H1 (cell line): Measurements from ENCODE around the gene PCDH9. TPM values are rescaled to one million over a fixed set of nuclear protein-coding genes. Genes with fewer than 3 reads are reported as not detected.

Experiments used
- CTCF ChIA-PET: fragments of 300-600 bp; sonication (Branson Sonifier 250); formaldehyde crosslinking; loops from one replicate; lab custom pipeline; 2021; ENCODE audit not compliant: partially characterized antibody; lab: Charles Lee
- POLR2A ChIA-PET: fragments of 300-600 bp; sonication (Branson Sonifier 250); formaldehyde crosslinking; loops from one replicate; lab custom pipeline; 2021; ENCODE audit warnings: inconsistent platforms; ENCODE audit not compliant: partially characterized antibody; lab: Charles Lee
- DNase-seq, 2 experiments: peaks; one replicate each; pipeline versions ENCODE4 v3.0.0 to v3.0.0-alpha.2; 2010 to 2022; ENCODE audit warnings: low spot score in 2 of 2, low read depth in 1 of 2, mixed read lengths in 1 of 2
- FAIRE-seq: peaks from 2 replicates; lab custom pipeline; 2011; peaks lifted over from hg19 to GRCh38; lab: Jason Lieb, UNC
- H2AFZ ChIP-seq: 2 replicates; pipeline ENCODE4 v1.8.1; 2012; ENCODE audit warnings: low read length, inconsistent platforms
- H2AK5ac ChIP-seq: 2 replicates; pipeline ENCODE4 v1.6.1; 2013; ENCODE audit warnings: low read depth, low read length
- H2BK120ac ChIP-seq: replicated peaks from 2 replicates; pipeline ENCODE3; 2013; ENCODE audit warnings: low read depth, low read length, inconsistent platforms
- H2BK12ac ChIP-seq: 2 replicates; pipeline ENCODE4 v1.6.1; 2013; ENCODE audit warnings: low read depth, low read length
- H2BK15ac ChIP-seq: 2 replicates; pipeline ENCODE4 v1.6.1; 2013; ENCODE audit warnings: low read length
- H2BK20ac ChIP-seq: 2 replicates; pipeline ENCODE4 v1.6.1; 2013; ENCODE audit warnings: low read length
- H2BK5ac ChIP-seq: 2 replicates; pipeline ENCODE4 v1.6.1; 2013; ENCODE audit warnings: low read depth, low read length
- H3K14ac ChIP-seq: 2 replicates; pipeline ENCODE4 v1.6.1; 2013; ENCODE audit warnings: inconsistent platforms; ENCODE audit not compliant: insufficient read length
- H3K18ac ChIP-seq: 2 replicates; pipeline ENCODE4 v1.6.1; 2013; ENCODE audit warnings: low read length; ENCODE audit errors: extremely low read depth
- H3K23ac ChIP-seq: 2 replicates; pipeline ENCODE4 v1.6.1; 2013; ENCODE audit warnings: inconsistent platforms; ENCODE audit not compliant: insufficient read length
- H3K23me2 ChIP-seq: 2 replicates; pipeline ENCODE4 v1.6.1; 2013; ENCODE audit warnings: low read depth, low read length
- H3K27ac ChIP-seq: 2 replicates; pipeline ENCODE4 v1.6.1; 2011; ENCODE audit warnings: low read depth, low read length, inconsistent platforms
- H3K27me3 ChIP-seq, 4 experiments: replicated peaks in 1 of 4; 1 replicate in 1 of 4; 2 replicates in 3 of 4; pipeline versions ENCODE4 v1.6.1 to v1.8.1; 2011 to 2013; ENCODE audit warnings: low read length in 3 of 4, mild to moderate bottlenecking in 3 of 4, inconsistent platforms in 2 of 4, mixed read lengths in 2 of 4, moderate library complexity in 1 of 4; ENCODE audit not compliant: control insufficient read depth in 3 of 4, insufficient read depth in 3 of 4; ENCODE audit errors: extremely low read depth in 1 of 4
- H3K36me3 ChIP-seq, 4 experiments: 2 replicates each; pipeline versions ENCODE4 v1.6.1 to v1.8.1; 2011 to 2013; ENCODE audit warnings: mild to moderate bottlenecking in 4 of 4, low read length in 3 of 4, moderate library complexity in 2 of 4, control low read depth in 1 of 4, inconsistent platforms in 1 of 4; ENCODE audit not compliant: insufficient read depth in 4 of 4, control insufficient read depth in 2 of 4
- H3K4ac ChIP-seq: replicated peaks from 2 replicates; pipeline ENCODE3; 2013; ENCODE audit warnings: low read length, low read depth, mixed read lengths, inconsistent platforms; ENCODE audit not compliant: insufficient read length
- H3K4me1 ChIP-seq, 4 experiments: replicated peaks in 1 of 4; 1 replicate in 1 of 4; 2 replicates in 3 of 4; pipeline versions ENCODE4 v1.6.1 to v1.8.1; 2011 to 2013; ENCODE audit warnings: low read length in 3 of 4, inconsistent platforms in 2 of 4, mixed read lengths in 1 of 4; ENCODE audit not compliant: insufficient read depth in 4 of 4, control insufficient read depth in 3 of 4
- H3K4me2 ChIP-seq, 2 experiments: 2 replicates each; pipeline versions ENCODE4 v1.6.1 to v1.8.1; 2011 to 2013; ENCODE audit warnings: low read depth in 2 of 2, low read length in 2 of 2, control low read depth in 1 of 2, inconsistent platforms in 1 of 2, mild to moderate bottlenecking in 1 of 2; ENCODE audit not compliant: insufficient read depth in 1 of 2
- H3K4me3 ChIP-seq, 4 experiments: fragments of 200-600, 300-600 bp in 1 of 4; sonication (generic), shearing (Covaris generic), sonication (Bioruptor Twin) in 1 of 4; 2 replicates each; pipeline versions ENCODE4 v1.5.1 to v1.8.1; 2011 to 2016; ENCODE audit warnings: low read length in 4 of 4, low read depth in 3 of 4, control low read depth in 2 of 4, inconsistent platforms in 2 of 4, mild to moderate bottlenecking in 2 of 4, mixed read lengths in 1 of 4, moderate library complexity in 1 of 4; ENCODE audit not compliant: insufficient read depth in 2 of 4; ENCODE audit errors: extremely low read depth in 1 of 4
- H3K56ac ChIP-seq: replicated peaks from 2 replicates; pipeline ENCODE3; 2013; ENCODE audit warnings: low read depth, mild to moderate bottlenecking, mixed read lengths, low read length, inconsistent platforms; ENCODE audit not compliant: insufficient read length
- H3K79me1 ChIP-seq: 2 replicates; pipeline ENCODE4 v1.6.1; 2013; ENCODE audit warnings: low read depth, low read length, control low read depth
- H3K79me2 ChIP-seq, 2 experiments: 2 replicates each; pipeline versions ENCODE4 v1.6.1 to v1.8.1; 2012 to 2013; ENCODE audit warnings: low read length in 2 of 2, mild to moderate bottlenecking in 2 of 2, inconsistent platforms in 1 of 2; ENCODE audit not compliant: insufficient read depth in 2 of 2, control insufficient read depth in 1 of 2
- H3K9ac ChIP-seq, 4 experiments: replicated peaks in 1 of 4; 1 replicate in 1 of 4; 2 replicates in 3 of 4; pipeline versions ENCODE4 v1.6.1 to v1.8.1; 2011 to 2013; ENCODE audit warnings: low read depth in 3 of 4, low read length in 3 of 4, control low read depth in 2 of 4, mild to moderate bottlenecking in 2 of 4, moderate library complexity in 2 of 4, inconsistent platforms in 1 of 4; ENCODE audit errors: extremely low read depth in 1 of 4
- H3K9me3 ChIP-seq, 2 experiments: 2 replicates each; pipeline versions ENCODE4 v1.6.1 to v1.8.1; 2012 to 2013; ENCODE audit warnings: mild to moderate bottlenecking in 2 of 2, moderate library complexity in 2 of 2, control low read depth in 1 of 2, inconsistent platforms in 1 of 2, low read depth in 1 of 2, low read length in 1 of 2, mixed read lengths in 1 of 2; ENCODE audit not compliant: insufficient read depth in 2 of 2
- H4K20me1 ChIP-seq, 2 experiments: replicated peaks in 1 of 2; 2 replicates each; pipeline versions ENCODE3 to v1.8.1; 2011 to 2013; ENCODE audit warnings: inconsistent platforms in 2 of 2, low read length in 2 of 2, mild to moderate bottlenecking in 1 of 2; ENCODE audit not compliant: insufficient read depth in 2 of 2, control insufficient read depth in 1 of 2
- H4K5ac ChIP-seq: 2 replicates; pipeline ENCODE4 v1.6.1; 2013; ENCODE audit warnings: low read length, low read depth, mixed read lengths, inconsistent platforms; ENCODE audit not compliant: insufficient read length
- H4K8ac ChIP-seq: 2 replicates; pipeline ENCODE4 v1.8.0; 2013; ENCODE audit warnings: mild to moderate bottlenecking, moderate library complexity, low read length, inconsistent platforms; ENCODE audit not compliant: insufficient read depth; ENCODE audit errors: extremely low read depth
- H4K91ac ChIP-seq: replicated peaks from 2 replicates; pipeline ENCODE3; 2013; ENCODE audit warnings: low read length, mixed read lengths, inconsistent platforms; ENCODE audit not compliant: insufficient read length
- KDM5A ChIP-seq: fragments of 200-600 bp; IDR thresholded peaks from 2 replicates; pipeline ENCODE4 v1.7.1; 2012; ENCODE audit warnings: mild to moderate bottlenecking, low read length, inconsistent platforms, mixed read lengths
- WGBS, 2 experiments: shearing (Covaris generic) in 1 of 2; methylation state at CpG; one replicate each; pipeline versions ENCODE4 v1.1.6 to v1.1.7; 2013 to 2015; ENCODE audit warnings: low lambda C conversion rate in 2 of 2, mixed read lengths in 2 of 2, inconsistent platforms in 1 of 2, low coverage in 1 of 2, missing lambda C conversion rate in 1 of 2; ENCODE audit not compliant: insufficient replicate concordance in 2 of 2, insufficient coverage in 1 of 2, insufficient read length in 1 of 2; ENCODE audit errors: extremely low coverage in 1 of 2, missing lambda C conversion rate in 1 of 2; 5-methylcytosine and 5-hydroxymethylcytosine counted together
- polyA plus RNA-seq, 7 experiments: library from polyadenylated mRNA; depleted of rRNA in 3 of 7; stranded (reverse) in 5 of 7; unstranded in 2 of 7; fragments of >200 nt in 5 of 7; fragments of 200-250 nt in 2 of 7; gene quantifications; 1 replicate in 5 of 7; 2 replicates in 1 of 7; 4 replicates in 1 of 7; pipeline versions ENCODE4 v1.2.1 to v1.2.3, GENCODE V29; 2011 to 2013; ENCODE audit warnings: missing spikeins in 2 of 7, mixed read lengths in 2 of 7
- total RNA-seq: library from RNA; stranded (reverse); fragmentation: NEBNext Ultra II Directional; extraction: Animal tissue kit (Norgen Biotek cat#: 25700); gene quantifications from 2 replicates; pipeline ENCODE4 v1.2.1, GENCODE V29; 2021

Gene PCDH9
- total and polyA plus RNA-seq, 2 of the 8 experiments (the other 6 are each of a cell fraction or from before 2014, with no cell fraction given): 0.12 to 0.60 TPM

DNA sequence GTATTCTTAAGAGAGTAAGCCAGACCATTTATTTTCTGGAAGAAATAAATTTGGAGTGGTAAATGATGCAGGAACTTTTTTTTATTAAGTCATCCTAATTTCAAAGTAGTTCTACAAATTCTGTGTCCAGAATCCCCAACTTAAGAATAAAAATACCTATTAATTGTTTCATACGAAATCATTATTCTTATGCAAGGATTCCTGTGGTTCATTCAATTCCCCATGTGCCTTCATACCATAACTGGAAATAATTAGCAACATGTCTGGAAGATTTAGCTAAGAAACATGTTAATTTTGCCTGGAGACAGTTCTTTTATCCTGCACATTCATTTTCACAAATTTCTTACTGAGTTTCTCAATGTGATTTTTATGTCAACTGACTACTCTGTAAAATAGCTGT, 408.6 kb downstream of the PCDH9 start:
- Histone ChIP-seq H2AK5ac (no peak overlapping the region), H3K27ac (no peak overlapping the region), H2BK12ac (no peak overlapping the region), H4K8ac (no peak overlapping the region), H4K91ac (no peak overlapping the region), H3K79me2 (no peaks in the 10 kb centered on the region), H3K18ac (no peak overlapping the region), H4K20me1 (no peaks in the 10 kb centered on the region), H3K23ac (no peak overlapping the region), H2BK20ac (no peak overlapping the region), H3K56ac (no peak overlapping the region), H3K9ac (no peak overlapping the region), H3K14ac (no peak overlapping the region), H3K36me3 (no peaks in the 10 kb centered on the region), H2BK5ac (no peak overlapping the region), H3K27me3 (no peaks in the 10 kb centered on the region), H3K9me3 (no peaks in the 10 kb centered on the region), H3K79me1 (no peaks in the 10 kb centered on the region), H3K4me3 (no peak overlapping the region), H3K4ac (no peak overlapping the region), H2AFZ (no peak overlapping the region), H2BK15ac (no peak overlapping the region), H3K23me2 (no peaks in the 10 kb centered on the region; the same call in 1 of the 2 replicates), H4K5ac (no peak overlapping the region), H3K4me1 (no peaks in the 10 kb centered on the region), H2BK120ac (no peak overlapping the region), H3K4me2 (no peak overlapping the region)
- WGBS, 2 experiments: 53% methylated on average over 1 of the region's 1 CpG; no CpG with 5 or more reads in 1 of the 2 experiments
- FAIRE-seq: no peak
- no peak for TF ChIP-seq KDM5A
- no peak for DNase-seq
- CTCF ChIA-PET: interaction anchor here (1.2 kb wide), 1 partner anchor 404 kb away, joined by 3 read pairs; no protein-coding TSS in a partner anchor
- POLR2A ChIA-PET: no interaction called here
